ENCODE data around the gene NFIB. TPM values are rescaled to one million over a fixed set of nuclear protein-coding genes. Genes with fewer than 3 reads are reported as not detected.

The NFIB gene
- polyA plus RNA-seq, 1 of the 3 experiments (the other 2 are of a cell fraction): 9.2 TPM

GRCh38 chr9:14132775-14133174, 181.2 kb downstream of the NFIB start:
- no peaks in the 10 kb centered on the region for H3K79me2 ChIP-seq (ENCODE audit: insufficient read depth)
- no peak overlapping the region for H3K4me3 ChIP-seq (ENCODE audit: low read depth in 2 of 2, low read length in 1 of 2)
- WGBS (ENCODE audit: low lambda C conversion rate): 97% methylated on average over 2 of the region's 2 CpGs
- no peak overlapping the region for H3K27ac ChIP-seq (ENCODE audit: low read depth in 2 of 2, low read length in 1 of 2)
- H3K27me3 ChIP-seq (ENCODE audit: insufficient read depth): no peaks in the 10 kb centered on the region
- no peaks in the 10 kb centered on the region for H3K9me2 ChIP-seq
- POLR2A ChIA-PET: no interaction called here
- no peaks in the 10 kb centered on the region for H4K20me1 ChIP-seq (ENCODE audit: insufficient read depth)
- no peak overlapping the region for H3K4me2 ChIP-seq
- H3F3A ChIP-seq (replicated peaks; ENCODE audit: insufficient read depth): peaks cover 13% of the 10 kb centered on the region
- H2AFZ ChIP-seq (ENCODE audit: low read depth): no peak overlapping the region
- no peak overlapping the region for H3K9ac ChIP-seq
- peaks cover 8 to 12% of the 10 kb centered on the region in 2 experiments for H3K36me3 ChIP-seq (replicated peaks in 1 of 2; ENCODE audit: control insufficient read depth in 1 of 2, insufficient read depth in 2 of 2, low read length in 1 of 2)
- H3K9me3 ChIP-seq: no peaks in the 10 kb centered on the region
- CTCF ChIA-PET: interaction anchor here (1.0 to 1.1 kb wide), 2 partner anchors 63 to 296 kb away, joined by 3 to 4 read pairs; no protein-coding TSS in a partner anchor
- DNase-seq: no peak
- peaks cover 0 to 22% of the 10 kb centered on the region in 2 experiments; a peak in 2 of 4 replicates for H3K4me1 ChIP-seq (ENCODE audit: control insufficient read depth in 1 of 2, insufficient read depth in 2 of 2, low read depth in 1 of 2, low read length in 1 of 2)
- TF ChIP-seq RAD21 (IDR thresholded peaks at IDR 0.05; ENCODE audit: low read length) (no peak), USF2 (IDR thresholded peaks at IDR 0.05; ENCODE audit: borderline replicate concordance, low read depth, low read length) (no peak), CHD2 (IDR thresholded peaks at IDR 0.05; ENCODE audit: low read length, partially characterized antibody) (no peak), MAX (IDR thresholded peaks at IDR 0.05; ENCODE audit: low read depth) (no peak), POLR2AphosphoS5 (IDR thresholded peaks at IDR 0.05; ENCODE audit: low read depth, low read length) (no peak), ZBTB33 (IDR thresholded peaks at IDR 0.05; ENCODE audit: borderline replicate concordance, low read depth) (no peak), PBX3 (IDR thresholded peaks at IDR 0.05) (no peak), NFIC (IDR thresholded peaks at IDR 0.05; ENCODE audit: borderline replicate concordance) (no peak), MEF2A (IDR thresholded peaks at IDR 0.05; ENCODE audit: borderline replicate concordance, low read depth) (no peak), JUND (IDR thresholded peaks at IDR 0.05) (no peak), RFX5 (IDR thresholded peaks at IDR 0.05; ENCODE audit: low read length) (no peak), NRF1 (IDR thresholded peaks at IDR 0.05; ENCODE audit: low read depth, low read length) (no peak), CTCF (IDR thresholded peaks at IDR 0.05) (no peak), USF1 (IDR thresholded peaks at IDR 0.05; ENCODE audit: borderline replicate concordance, low read depth) (no peak)

Measured in SK-N-SH (cell line).